ENCODE data around the gene RNF187. TPM values are rescaled to one million over a fixed set of nuclear protein-coding genes. Genes with fewer than 3 reads are reported as not detected.
"Not testable (repeated sequence)": the region's sequence is repeated elsewhere in the genome, so short reads cannot be mapped to it uniquely, and the experiment has no call there.

The RNF187 gene
- total and polyA plus RNA-seq, 9 donors, result 22.3 to 70.4 (median 56.2) TPM

- Histone ChIP-seq H3K36me3 (ENCODE audit: control insufficient read depth, insufficient read depth, low read length) (peaks cover 42% of the 10 kb centered on the region), H3K9me3 (replicated peaks; ENCODE audit: control insufficient read depth, low read depth, low read length) (no peaks in the 10 kb centered on the region), H3K4me3 (ENCODE audit: low read length) (no peak overlapping the region), H3K27me3 (ENCODE audit: control insufficient read depth, insufficient read depth, low read length) (no peaks in the 10 kb centered on the region), H3K4me1 (ENCODE audit: control insufficient read depth, insufficient read depth, low read length) (peaks cover 7% of the 10 kb centered on the region), H3K27ac (ENCODE audit: low read length) (no peak overlapping the region)
- DNase-seq, result no peak
- 80% methylated on average over 13 of the region's 15 CpGs for WGBS (ENCODE audit: insufficient coverage)
These were observed 8.0 kb downstream of the RNF187 start for GRCh38 chr1:228494970-228495853.

GRCh38 chr1:228496084-228496483 lies 8.9 kb downstream of the RNF187 start:
- Histone ChIP-seq H3K27ac (ENCODE audit: low read length) (no peak overlapping the region), H3K27me3 (ENCODE audit: control insufficient read depth, insufficient read depth, low read length) (no peaks in the 10 kb centered on the region), H3K9me3 (replicated peaks; ENCODE audit: control insufficient read depth, low read depth, low read length) (no peaks in the 10 kb centered on the region), H3K36me3 (ENCODE audit: control insufficient read depth, insufficient read depth, low read length) (peaks cover 34% of the 10 kb centered on the region), H3K4me1 (ENCODE audit: control insufficient read depth, insufficient read depth, low read length) (peaks cover 4% of the 10 kb centered on the region), H3K4me3 (ENCODE audit: low read length) (no peak overlapping the region)
- DNase-seq, result no peak
- no CpG with 5 or more reads among the region's 4 CpGs for WGBS (ENCODE audit: insufficient coverage)

GRCh38 chr1:228496494-228496893 lies 9.3 kb downstream of the RNF187 start:
- Histone ChIP-seq H3K27me3 (ENCODE audit: control insufficient read depth, insufficient read depth, low read length) (no peaks in the 10 kb centered on the region), H3K4me3 (ENCODE audit: low read length) (no peak overlapping the region), H3K9me3 (replicated peaks; ENCODE audit: control insufficient read depth, low read depth, low read length) (no peaks in the 10 kb centered on the region), H3K36me3 (ENCODE audit: control insufficient read depth, insufficient read depth, low read length) (peaks cover 34% of the 10 kb centered on the region), H3K27ac (ENCODE audit: low read length) (no peak overlapping the region), H3K4me1 (ENCODE audit: control insufficient read depth, insufficient read depth, low read length) (peaks cover 6% of the 10 kb centered on the region)
- WGBS (ENCODE audit: insufficient coverage), result no CpG with 5 or more reads among the region's 3 CpGs
- DNase-seq, result no peak

GRCh38 chr1:228497206-228497605 lies 10.0 kb downstream of the RNF187 start:
- DNase-seq, result no peak
- 49% methylated on average over 2 of the region's 5 CpGs for WGBS (ENCODE audit: insufficient coverage)

GRCh38 chr1:228497817-228498216 lies 10.6 kb downstream of the RNF187 start:
- H3K9me3 ChIP-seq (replicated peaks; ENCODE audit: control insufficient read depth, low read depth, low read length), result no peaks in the 10 kb centered on the region

More at GRCh38 chr1:228497206-228497605, 10.0 kb downstream of the RNF187 start:
- peaks cover 6% of the 10 kb centered on the region for H3K4me1 ChIP-seq (ENCODE audit: control insufficient read depth, insufficient read depth, low read length)
- no peaks in the 10 kb centered on the region for H3K27me3 ChIP-seq (ENCODE audit: control insufficient read depth, insufficient read depth, low read length)
- no peak overlapping the region for H3K27ac ChIP-seq (ENCODE audit: low read length)
- H3K4me3 ChIP-seq (ENCODE audit: low read length), result no peak overlapping the region
- peaks cover 34% of the 10 kb centered on the region for H3K36me3 ChIP-seq (ENCODE audit: control insufficient read depth, insufficient read depth, low read length)
- no peaks in the 10 kb centered on the region for H3K9me3 ChIP-seq (replicated peaks; ENCODE audit: control insufficient read depth, low read depth, low read length)

GRCh38 chr1:228500143-228500734 lies 13.1 kb downstream of the RNF187 start:
- H3K4me3 ChIP-seq (ENCODE audit: low read length), result no peak overlapping the region
- DNase-seq, result no peak
- H3K9me3 ChIP-seq (replicated peaks; ENCODE audit: control insufficient read depth, low read depth, low read length), result no peaks in the 10 kb centered on the region
- H3K27ac ChIP-seq (ENCODE audit: low read length), result no peak overlapping the region
- peaks cover 6% of the 10 kb centered on the region for H3K4me1 ChIP-seq (ENCODE audit: control insufficient read depth, insufficient read depth, low read length)
- H3K27me3 ChIP-seq (ENCODE audit: control insufficient read depth, insufficient read depth, low read length), result peaks cover 1% of the 10 kb centered on the region
- 73% methylated on average over 2 of the region's 8 CpGs for WGBS (ENCODE audit: insufficient coverage)
- H3K36me3 ChIP-seq (ENCODE audit: control insufficient read depth, insufficient read depth, low read length), result peaks cover 8% of the 10 kb centered on the region

More at GRCh38 chr1:228497817-228498216, 10.6 kb downstream of the RNF187 start:
- no peak overlapping the region for H3K4me3 ChIP-seq (ENCODE audit: low read length)
- no peak overlapping the region for H3K27ac ChIP-seq (ENCODE audit: low read length)
- no peak for DNase-seq
- H3K4me1 ChIP-seq (ENCODE audit: control insufficient read depth, insufficient read depth, low read length), result peaks cover 6% of the 10 kb centered on the region
- peaks cover 33% of the 10 kb centered on the region for H3K36me3 ChIP-seq (ENCODE audit: control insufficient read depth, insufficient read depth, low read length)
- no peaks in the 10 kb centered on the region for H3K27me3 ChIP-seq (ENCODE audit: control insufficient read depth, insufficient read depth, low read length)
- WGBS (ENCODE audit: insufficient coverage), result 86% methylated on average over 6 of the region's 8 CpGs

- no peak overlapping the region for H3K4me3 ChIP-seq (ENCODE audit: low read length)
- no peaks in the 10 kb centered on the region for H3K9me3 ChIP-seq (replicated peaks; ENCODE audit: control insufficient read depth, low read depth, low read length)
- no peak overlapping the region for H3K27ac ChIP-seq (ENCODE audit: low read length)
- peaks cover 3% of the 10 kb centered on the region for H3K36me3 ChIP-seq (ENCODE audit: control insufficient read depth, insufficient read depth, low read length)
- DNase-seq, result peak; percentile 84
- WGBS (ENCODE audit: insufficient coverage), result 33% methylated on average over 11 of the region's 23 CpGs
- peaks cover 6% of the 10 kb centered on the region for H3K4me1 ChIP-seq (ENCODE audit: control insufficient read depth, insufficient read depth, low read length)
- H3K27me3 ChIP-seq (ENCODE audit: control insufficient read depth, insufficient read depth, low read length), result peaks cover 2% of the 10 kb centered on the region
These were observed 14.0 kb downstream of the RNF187 start for GRCh38 chr1:228500901-228501871.

- H3K27ac ChIP-seq (ENCODE audit: low read length), result no peak overlapping the region
- WGBS (ENCODE audit: insufficient coverage), result 85% methylated on average over 3 of the region's 5 CpGs
- no peak for DNase-seq
- no peak overlapping the region for H3K4me3 ChIP-seq (ENCODE audit: low read length)
- peaks cover 3% of the 10 kb centered on the region for H3K36me3 ChIP-seq (ENCODE audit: control insufficient read depth, insufficient read depth, low read length)
- no peaks in the 10 kb centered on the region for H3K9me3 ChIP-seq (replicated peaks; ENCODE audit: control insufficient read depth, low read depth, low read length)
- H3K4me1 ChIP-seq (ENCODE audit: control insufficient read depth, insufficient read depth, low read length), result peaks cover 6% of the 10 kb centered on the region
- peaks cover 2% of the 10 kb centered on the region for H3K27me3 ChIP-seq (ENCODE audit: control insufficient read depth, insufficient read depth, low read length)
These were observed 15.3 kb downstream of the RNF187 start for GRCh38 chr1:228502522-228502921.

GRCh38 chr1:228505944-228506343 lies 18.8 kb downstream of the RNF187 start:
- not testable (repeated sequence) for H3K4me1 ChIP-seq (ENCODE audit: control insufficient read depth, insufficient read depth, low read length); H3K27ac ChIP-seq (ENCODE audit: low read length); H3K9me3 ChIP-seq (replicated peaks; ENCODE audit: control insufficient read depth, low read depth, low read length); H3K36me3 ChIP-seq (ENCODE audit: control insufficient read depth, insufficient read depth, low read length); DNase-seq; H3K4me3 ChIP-seq (ENCODE audit: low read length)
- no CpG with 5 or more reads among the region's 11 CpGs for WGBS (ENCODE audit: insufficient coverage)
- peaks cover 13% of the 10 kb centered on the region for H3K27me3 ChIP-seq (ENCODE audit: control insufficient read depth, insufficient read depth, low read length)

Data from muscle of leg (tissue), 11 donors.